Measurements from ENCODE around the gene DYNLT3. TPM values are rescaled to one million over a fixed set of nuclear protein-coding genes. Genes with fewer than 3 reads are reported as not detected.
A peak's percentile ranks its signal among the peaks of the same experiment; 100 is the strongest.

The DYNLT3 gene
- polyA plus RNA-seq, 1 donor (not counting 4 experiments of a cell fraction or from before 2014, with no cell fraction given): 37.3 TPM

GRCh38 chrX:37829721-37830120, 17.6 kb downstream of the DYNLT3 start:
- Histone ChIP-seq H3K4me2 (ENCODE audit: control insufficient read depth, extremely low read depth, insufficient read depth, low read depth, low read length) (no peak overlapping the region), H4K20me1 (ENCODE audit: control insufficient read depth, extremely low read depth, insufficient read depth, low read length) (no peaks in the 10 kb centered on the region), H3K4me1 (ENCODE audit: control insufficient read depth, extremely low read depth, insufficient read depth, low read length) (no peaks in the 10 kb centered on the region), H3K27ac (ENCODE audit: control insufficient read depth, insufficient read depth, low read length) (no peak overlapping the region), H3K9me3 (ENCODE audit: control insufficient read depth, low read depth, low read length) (no peaks in the 10 kb centered on the region), H3K79me2 (ENCODE audit: control insufficient read depth, insufficient read depth, low read length) (no peaks in the 10 kb centered on the region), H3K9ac (ENCODE audit: control insufficient read depth, extremely low read depth, insufficient read depth, low read length) (no peak overlapping the region), H3K27me3 (ENCODE audit: control insufficient read depth, extremely low read depth, insufficient read depth, low read length) (no peaks in the 10 kb centered on the region), H3K4me3 (ENCODE audit: control insufficient read depth in 2 of 3, extremely low read depth in 1 of 3, insufficient read depth in 2 of 3, low read depth in 1 of 3, low read length in 3 of 3) (no peak overlapping the region), H3K9me1 (ENCODE audit: control insufficient read depth, extremely low read depth, insufficient read depth, low read length) (no peaks in the 10 kb centered on the region), H2AFZ (ENCODE audit: control insufficient read depth, low read length) (no peak overlapping the region), H3K36me3 (ENCODE audit: control insufficient read depth in 2 of 2, extremely low read depth in 1 of 2, insufficient read depth in 2 of 2, low read length in 2 of 2) (no peaks in the 10 kb centered on the region)
- TF ChIP-seq CTCF (optimal IDR thresholded peaks at IDR 0.05 in 1 of 3, IDR thresholded peaks at IDR 0.05 in 1 of 3, conservative IDR thresholded peaks at IDR 0.05 in 1 of 3; ENCODE audit: extremely low read depth in 1 of 3, insufficient read depth in 2 of 3, low read length in 3 of 3) (no peak), EZH2 (IDR thresholded peaks at IDR 0.05; ENCODE audit: low read length) (no peak)
- DNase-seq (ENCODE audit: low read depth, low spot score) (no peak), FAIRE-seq (no peak)
- dilution Hi-C loops (cut with MboI; ENCODE audit: extremely low pct_ligation_motif_present, low sequenced_read_pairs): no loop called here

- DNase-seq (ENCODE audit: low read depth, low spot score) (no peak), FAIRE-seq (peak; percentile 23)
- H3K9me3 ChIP-seq (ENCODE audit: control insufficient read depth, low read depth, low read length): no peaks in the 10 kb centered on the region
- H3K36me3 ChIP-seq (ENCODE audit: control insufficient read depth in 2 of 2, extremely low read depth in 1 of 2, insufficient read depth in 2 of 2, low read length in 2 of 2): no peaks in the 10 kb centered on the region
- H3K9me1 ChIP-seq (ENCODE audit: control insufficient read depth, extremely low read depth, insufficient read depth, low read length): no peaks in the 10 kb centered on the region
- no peaks in the 10 kb centered on the region for H3K79me2 ChIP-seq (ENCODE audit: control insufficient read depth, insufficient read depth, low read length)
- dilution Hi-C loops (cut with MboI; ENCODE audit: extremely low pct_ligation_motif_present, low sequenced_read_pairs): no loop called here
- no peak overlapping the region for H3K27ac ChIP-seq (ENCODE audit: control insufficient read depth, insufficient read depth, low read length)
- no peak overlapping the region for H2AFZ ChIP-seq (ENCODE audit: control insufficient read depth, low read length)
- no peak overlapping the region for H3K4me3 ChIP-seq (ENCODE audit: control insufficient read depth in 2 of 3, extremely low read depth in 1 of 3, insufficient read depth in 2 of 3, low read depth in 1 of 3, low read length in 3 of 3)
- H3K4me1 ChIP-seq (ENCODE audit: control insufficient read depth, extremely low read depth, insufficient read depth, low read length): no peaks in the 10 kb centered on the region
- no peak overlapping the region for H3K9ac ChIP-seq (ENCODE audit: control insufficient read depth, extremely low read depth, insufficient read depth, low read length)
- H4K20me1 ChIP-seq (ENCODE audit: control insufficient read depth, extremely low read depth, insufficient read depth, low read length): no peaks in the 10 kb centered on the region
- no peak overlapping the region for H3K4me2 ChIP-seq (ENCODE audit: control insufficient read depth, extremely low read depth, insufficient read depth, low read depth, low read length)
- H3K27me3 ChIP-seq (ENCODE audit: control insufficient read depth, extremely low read depth, insufficient read depth, low read length): no peaks in the 10 kb centered on the region
- no peak for TF ChIP-seq EZH2 (IDR thresholded peaks at IDR 0.05; ENCODE audit: low read length)
- TF ChIP-seq CTCF (optimal IDR thresholded peaks at IDR 0.05 in 1 of 3, IDR thresholded peaks at IDR 0.05 in 1 of 3, conservative IDR thresholded peaks at IDR 0.05 in 1 of 3; ENCODE audit: extremely low read depth in 1 of 3, insufficient read depth in 2 of 3, low read length in 3 of 3): peak; percentile 65 to 93 (median 91)
Observed at GRCh38 chrX:37825215-37825842, 22.0 kb downstream of the DYNLT3 start.

All from keratinocyte (primary cell).